Measurements from ENCODE around the gene LUZP1. TPM values are rescaled to one million over a fixed set of nuclear protein-coding genes. Genes with fewer than 3 reads are reported as not detected.

The LUZP1 gene
- polyA plus RNA-seq, 12 donors: 11.2 to 31.3 (median 14.1) TPM; not detected in 1

DNA sequence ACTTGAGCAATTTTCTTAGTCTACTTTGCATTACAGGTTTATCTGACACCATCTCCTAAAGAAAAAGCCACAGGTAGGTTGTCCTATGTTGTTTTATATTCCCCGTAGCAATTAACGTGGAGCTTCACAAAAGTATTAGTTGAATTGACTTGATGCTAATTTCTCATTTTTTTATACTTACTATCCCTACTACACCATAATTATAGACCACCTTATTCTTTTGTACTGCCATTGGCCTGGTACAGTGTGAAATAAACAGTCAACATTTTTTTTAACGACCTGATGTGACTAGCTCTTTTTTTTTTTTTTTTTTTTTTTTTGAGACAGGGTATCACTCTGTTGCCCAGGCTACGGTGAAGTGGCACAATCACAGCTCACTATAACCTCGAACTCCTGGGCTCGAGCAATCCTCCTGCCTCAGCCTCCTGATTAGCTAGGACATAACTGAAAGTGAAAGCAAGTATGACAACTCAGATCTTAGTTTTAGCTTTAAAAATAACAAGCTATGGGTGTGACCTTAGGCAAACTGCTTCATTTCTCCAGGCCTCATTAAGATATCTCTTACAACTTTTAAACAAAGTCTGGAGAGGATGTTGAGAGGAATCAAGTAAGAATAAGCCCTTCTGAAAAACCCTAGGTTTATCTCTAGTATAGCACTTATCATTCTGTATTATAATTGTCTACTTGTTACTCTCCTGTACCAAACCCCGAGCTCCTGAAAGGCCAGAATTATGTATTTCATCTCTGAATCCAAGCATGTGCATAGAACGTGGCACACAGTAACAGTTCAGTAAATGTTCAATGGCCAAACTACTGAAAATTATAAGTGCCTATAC, 49.5 kb downstream of the LUZP1 start:
- no peak for DNase-seq

DNA sequence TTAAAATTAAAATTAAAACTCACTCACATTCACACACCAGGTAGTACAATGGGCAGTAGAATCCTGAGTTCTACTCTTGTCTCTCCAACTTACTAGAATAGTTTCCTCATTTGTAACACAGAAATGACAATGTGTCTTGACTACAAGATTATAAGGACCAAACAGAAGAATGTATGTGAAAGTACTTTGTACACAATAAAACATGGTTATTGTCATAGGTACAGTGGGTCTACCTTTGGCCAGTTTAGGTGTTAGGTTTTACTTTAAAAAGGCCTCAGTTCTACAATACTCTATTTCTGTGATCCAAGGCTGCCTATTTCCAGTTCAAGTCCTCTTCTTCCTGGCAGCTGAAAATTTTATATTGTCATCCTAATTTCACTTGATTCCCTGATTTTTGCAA, 50.2 kb downstream of the LUZP1 start:
- DNase-seq: no peak

GRCh38 chr1:23116921-23117699, 51.5 kb downstream of the LUZP1 start:
- no peak for DNase-seq

DNA sequence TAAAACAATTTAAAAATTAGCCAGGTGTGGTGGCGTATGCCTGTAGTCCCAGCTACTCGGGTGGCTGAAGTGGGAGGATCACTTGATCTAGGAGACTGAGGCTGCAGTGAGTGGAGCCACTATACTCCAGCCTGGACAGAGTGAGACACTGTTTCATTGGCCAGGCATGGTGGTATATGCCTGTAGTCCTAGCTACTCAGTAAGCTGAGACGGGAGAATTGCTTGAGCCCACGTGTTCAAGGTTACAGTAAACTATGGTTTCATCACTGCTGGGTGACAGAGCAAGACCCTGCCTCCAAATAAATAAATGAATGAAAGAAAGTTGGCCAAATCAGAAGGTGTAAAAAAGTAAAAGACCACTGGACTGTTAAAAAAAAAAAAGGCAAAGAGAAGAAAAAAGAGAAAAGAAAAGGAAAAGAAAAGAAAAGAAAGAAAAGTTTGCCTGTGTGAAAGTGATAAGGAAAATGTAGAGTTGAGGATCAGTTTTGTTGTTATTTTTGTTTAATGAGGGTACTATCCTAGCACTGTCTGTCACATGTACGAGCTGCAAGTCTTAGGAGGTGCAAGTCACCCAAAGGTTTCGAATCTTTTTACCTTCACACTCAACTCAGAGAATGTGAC, 52.3 kb downstream of the LUZP1 start:
- no peak for DNase-seq

DNA sequence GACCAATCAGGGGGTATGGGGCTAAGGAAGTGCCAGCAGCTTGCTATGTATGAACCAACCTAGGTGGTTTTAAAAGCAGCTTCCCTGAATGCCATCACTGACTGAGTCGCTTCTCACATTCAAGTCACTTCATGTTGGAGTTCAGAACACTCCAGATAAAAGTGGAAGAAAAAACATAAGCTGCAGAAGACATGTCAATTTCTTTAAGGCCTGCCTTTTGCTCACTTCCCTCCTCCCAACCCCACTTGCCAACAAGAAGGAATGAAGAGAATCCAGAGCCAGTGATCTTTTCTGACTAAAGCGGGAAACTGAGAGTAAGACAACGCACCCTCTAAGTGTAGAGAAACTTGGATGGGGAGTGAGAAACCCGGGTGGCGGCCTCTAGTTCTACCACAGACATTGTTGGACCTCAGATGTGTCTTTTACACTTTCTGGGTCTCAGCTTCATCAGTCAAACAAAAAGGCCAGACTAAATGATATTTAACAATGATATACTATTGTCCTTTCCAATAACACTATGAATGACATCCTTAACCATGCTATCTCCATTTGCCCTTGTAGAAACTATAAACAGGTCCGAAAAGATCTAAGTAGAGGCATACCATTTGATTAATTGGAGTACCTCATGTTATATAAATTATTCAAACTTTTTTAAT, 54.1 kb downstream of the LUZP1 start:
- DNase-seq: no peak

- no peak for DNase-seq
These were observed 56.8 kb downstream of the LUZP1 start for GRCh38 chr1:23111600-23112535.

DNA sequence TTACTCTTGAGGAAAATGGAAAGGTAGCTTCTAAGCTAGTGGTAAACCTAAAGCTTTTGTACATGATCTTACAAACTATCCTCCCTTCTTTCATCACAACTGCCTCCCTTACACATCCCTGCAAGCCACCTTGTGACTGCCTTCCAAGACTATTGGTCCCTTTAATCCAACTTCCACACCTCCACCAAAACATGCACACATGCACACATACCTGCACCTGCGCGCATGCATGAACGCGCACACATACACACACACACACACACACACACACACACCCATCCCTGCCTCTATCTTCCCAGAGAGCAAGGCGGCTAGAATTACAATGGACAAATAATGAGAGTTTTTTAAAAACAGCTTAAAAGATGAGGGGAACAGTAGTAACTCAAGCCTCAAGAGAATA, 58.3 kb downstream of the LUZP1 start:
- no peak for DNase-seq

GRCh38 chr1:23108918-23109533, 59.6 kb downstream of the LUZP1 start:
- DNase-seq: no peak

- no peak for DNase-seq
These were observed 65.4 kb downstream of the LUZP1 start for GRCh38 chr1:23103001-23103889.

- DNase-seq: no peak
These were observed 66.4 kb downstream of the LUZP1 start for GRCh38 chr1:23102289-23102688.

- no peak for DNase-seq
These were observed 66.8 kb downstream of the LUZP1 start for GRCh38 chr1:23101887-23102286.

DNA sequence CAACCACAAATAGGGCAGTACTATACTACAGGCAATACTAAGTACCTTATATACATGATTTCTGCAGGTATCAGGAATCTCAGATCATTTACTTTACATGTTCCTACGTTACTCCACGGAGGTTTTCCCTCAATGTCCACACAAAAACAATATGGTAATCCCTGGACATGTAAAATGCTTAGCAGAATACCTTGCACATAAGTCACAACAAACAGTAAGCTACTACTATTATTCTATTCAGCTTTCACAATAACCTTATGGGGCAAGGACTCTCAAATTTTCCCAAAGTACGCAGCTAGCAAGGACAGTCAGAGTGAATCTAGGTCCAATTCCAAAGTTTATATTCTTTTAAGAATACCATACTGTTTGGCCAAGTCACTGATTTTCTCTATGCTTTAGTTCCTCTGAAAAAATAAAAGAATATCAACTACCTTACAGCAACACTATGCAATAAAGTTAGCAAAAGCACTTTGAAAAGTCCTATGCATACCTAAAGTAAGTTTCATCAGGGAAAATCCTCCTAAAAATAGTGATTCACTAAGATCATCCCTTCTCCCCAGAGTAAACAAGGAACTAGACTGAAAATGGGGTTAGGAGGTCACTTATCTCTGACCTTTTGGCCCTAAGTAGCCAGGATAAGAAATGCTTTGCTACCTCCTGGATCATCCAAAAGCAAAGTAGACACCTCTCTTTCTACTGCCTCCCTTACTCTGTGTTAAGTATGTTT, 67.4 kb downstream of the LUZP1 start:
- no peak for DNase-seq

GRCh38 chr1:23100074-23100748, 68.4 kb downstream of the LUZP1 start:
- DNase-seq: no peak

- DNase-seq: no peak
These were observed 69.5 kb downstream of the LUZP1 start for GRCh38 chr1:23099171-23099536.

- DNase-seq: peak; percentile 73
These were observed 70.0 kb downstream of the LUZP1 start for GRCh38 chr1:23098463-23099170.

DNA sequence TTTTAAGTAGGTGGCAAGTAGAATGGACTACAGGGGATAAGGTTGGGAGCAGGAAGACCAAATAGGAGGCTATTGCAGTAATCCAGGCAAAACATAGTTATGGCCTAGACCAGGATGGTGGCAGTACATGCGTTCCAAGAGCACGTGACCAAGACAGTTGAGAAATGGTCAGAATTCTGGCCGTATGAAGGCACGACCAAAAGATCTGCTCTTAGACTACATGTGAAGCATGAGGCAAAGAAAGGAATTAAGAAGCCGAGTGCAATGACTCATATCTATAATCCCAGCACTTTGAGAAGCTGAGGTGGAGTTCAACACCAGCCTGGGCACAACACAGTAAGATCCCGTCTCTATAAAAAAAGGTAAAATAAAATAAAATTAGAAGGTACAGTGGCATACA, 71.3 kb downstream of the LUZP1 start:
- no peak for DNase-seq

- DNase-seq: no peak
These were observed 76.2 kb downstream of the LUZP1 start for GRCh38 chr1:23092447-23092846.

- DNase-seq: no peak
These were observed 77.1 kb downstream of the LUZP1 start for GRCh38 chr1:23091545-23091944.
